MCF 10A (cell line): Measurements from ENCODE around the gene MRPL2. TPM values are rescaled to one million over a fixed set of nuclear protein-coding genes. Genes with fewer than 3 reads are reported as not detected.
A peak's percentile ranks its signal among the peaks of the same experiment; 100 is the strongest.

Experiments
- BruUV-seq: library from RNA; stranded (reverse); fragments of 400-500 nt; replicated peaks from 2 replicates; lab custom pipeline; 2021; lab: Mats Ljungman, UMichigan
- CTCF ChIA-PET: fragments of 300-600 bp; sonication (Branson Sonifier 250); formaldehyde crosslinking; extraction: SDS; loops from one replicate; lab custom pipeline; 2021; ENCODE audit warnings: antibody characterized with exemption, inconsistent platforms; lab: Yijun Ruan, JAX
- POLR2A ChIA-PET: fragments of 300-600, 350-650 bp; sonication (Branson Sonifier 250); formaldehyde crosslinking; extraction: SDS; loops from one replicate; lab custom pipeline; 2020; ENCODE audit warnings: antibody characterized with exemption, inconsistent platforms; lab: Yijun Ruan, JAX
- DNase-seq: peaks from one replicate; pipeline ENCODE4 v3.0.0-alpha.2; 2018; ENCODE audit not compliant: unreplicated experiment
- H3K27ac Mint-ChIP-seq: one replicate; pipeline ENCODE4 v1.8.0; 2022; ENCODE audit warnings: mild to moderate bottlenecking, low read depth, mixed read lengths; ENCODE audit not compliant: unreplicated experiment
- H3K27me3 Mint-ChIP-seq: one replicate; pipeline ENCODE4 v1.8.0; 2022; ENCODE audit warnings: mixed read lengths; ENCODE audit not compliant: insufficient read depth, unreplicated experiment
- H3K36me3 Mint-ChIP-seq: one replicate; pipeline ENCODE4 v1.8.0; 2022; ENCODE audit warnings: mild to moderate bottlenecking, moderate library complexity, mixed read lengths; ENCODE audit not compliant: insufficient read depth, unreplicated experiment
- H3K4me1 Mint-ChIP-seq: one replicate; pipeline ENCODE4 v1.8.0; 2022; ENCODE audit warnings: mixed read lengths; ENCODE audit not compliant: insufficient read depth, unreplicated experiment
- H3K4me3 Mint-ChIP-seq: one replicate; pipeline ENCODE4 v1.8.0; 2022; ENCODE audit warnings: mild to moderate bottlenecking, moderate library complexity, mixed read lengths; ENCODE audit not compliant: unreplicated experiment
- H3K9me3 Mint-ChIP-seq: one replicate; pipeline ENCODE4 v1.8.0; 2022; ENCODE audit warnings: mixed read lengths; ENCODE audit not compliant: unreplicated experiment
- CTCF ChIP-seq: fragments of 200-600 bp; IDR thresholded peaks from one replicate; pipeline ENCODE4 v1.8.0; 2022; ENCODE audit warnings: antibody characterized with exemption, mild to moderate bottlenecking; ENCODE audit not compliant: unreplicated experiment
- intact Hi-C: fragments of 100-400 bp; cut with micrococcal nuclease; formaldehyde crosslinking; loops from 2 replicates; pipeline ENCODE4 v1.14.1; 2022
- total RNA-seq: library from RNA; stranded (reverse); gene quantifications from 2 replicates; pipeline ENCODE4 v1.2.3, GENCODE V29; 2022

MRPL2 gene
- total RNA-seq, 1 experiment from 2014 or later: 155 TPM

GRCh38 chr6:43034190-43034525 is 25.1 kb downstream of the MRPL2 start:
- no peak overlapping the region for H3K27ac Mint-ChIP-seq
- H3K4me3 Mint-ChIP-seq: no peak overlapping the region
- ChIA-PET CTCF (interaction anchor here (0.6 to 0.7 kb wide), 3 partner anchors 16 to 119 kb away, joined by 3 to 6 read pairs (median 3); no protein-coding TSS in a partner anchor), POLR2A (interaction anchor here (1.1 kb wide), 1 partner anchor 106 kb away, joined by 3 read pairs; no protein-coding TSS in a partner anchor)
- TF ChIP-seq CTCF: no peak
- peaks cover 71% of the 10 kb centered on the region for H3K36me3 Mint-ChIP-seq
- intact Hi-C loops: no loop called here
- no peaks in the 10 kb centered on the region for H3K4me1 Mint-ChIP-seq
- H3K9me3 Mint-ChIP-seq: no peaks in the 10 kb centered on the region
- no peaks in the 10 kb centered on the region for H3K27me3 Mint-ChIP-seq
- no TSS peak for BruUV-seq
- DNase-seq: no peak

GRCh38 chr6:43033496-43034189 is 25.6 kb downstream of the MRPL2 start:
- no peak for TF ChIP-seq CTCF
- Mint-ChIP-seq H3K4me3 (no peak overlapping the region), H3K27ac (no peak overlapping the region), H3K4me1 (no peaks in the 10 kb centered on the region), H3K9me3 (no peaks in the 10 kb centered on the region), H3K36me3 (peaks cover 74% of the 10 kb centered on the region), H3K27me3 (no peaks in the 10 kb centered on the region)
- ChIA-PET POLR2A (interaction anchor here (0.9 to 2.4 kb wide), 3 partner anchors 13 to 105 kb away, joined by 3 to 6 read pairs (median 3); partner anchors contain the start of gene RRP36), CTCF (interaction anchor here (0.6 to 0.7 kb wide), 4 partner anchors 14 to 119 kb away, joined by 3 to 6 read pairs (median 4); no protein-coding TSS in a partner anchor)
- intact Hi-C loops: no loop called here
- BruUV-seq: no TSS peak
- no peak for DNase-seq

- Mint-ChIP-seq H3K27me3 (no peaks in the 10 kb centered on the region), H3K27ac (no peak overlapping the region), H3K9me3 (no peaks in the 10 kb centered on the region), H3K4me3 (no peak overlapping the region), H3K4me1 (no peaks in the 10 kb centered on the region), H3K36me3 (peaks cover 83% of the 10 kb centered on the region)
- POLR2A ChIA-PET: interaction anchor here (0.9 to 2.4 kb wide), 3 partner anchors 9 to 18 kb away, joined by 3 to 6 read pairs (median 3); partner anchors contain the start of genes KLHDC3, MEA1 and RRP36
- CTCF ChIA-PET: interaction anchor here (0.7 kb wide), 1 partner anchor 255 kb away, joined by 3 read pairs; no protein-coding TSS in a partner anchor
- no TSS peak for BruUV-seq
- DNase-seq: no peak
- intact Hi-C loops: no loop called here
- no peak for TF ChIP-seq CTCF
Observed at GRCh38 chr6:43032326-43032725, 26.9 kb downstream of the MRPL2 start.

- Mint-ChIP-seq H3K36me3 (peaks cover 97% of the 10 kb centered on the region), H3K4me3 (no peak overlapping the region), H3K9me3 (no peaks in the 10 kb centered on the region), H3K27ac (no peak overlapping the region), H3K4me1 (peaks cover 6% of the 10 kb centered on the region), H3K27me3 (no peaks in the 10 kb centered on the region)
- no peak for TF ChIP-seq CTCF
- intact Hi-C loops: no loop called here
- CTCF ChIA-PET: no interaction called here
- BruUV-seq: TSS peak; percentile 49
- DNase-seq: no peak
- POLR2A ChIA-PET: interaction anchor here (1.0 to 1.1 kb wide), 2 partner anchors 15 to 45 kb away, joined by 3 read pairs; partner anchors contain the start of genes KLHDC3 and PPP2R5D
Observed at GRCh38 chr6:43029120-43029519, 30.1 kb downstream of the MRPL2 start.
